GM19438 (cell line): ENCODE measurements around the gene LRIG1.

Source experiments
- ATAC-seq: cut with Tn5 transposase; IDR thresholded peaks from one replicate; pipeline ENCODE4 v1.9.1; 2021; ENCODE audit warnings: low read depth; ENCODE audit not compliant: unreplicated experiment

The LRIG1 gene

DNA sequence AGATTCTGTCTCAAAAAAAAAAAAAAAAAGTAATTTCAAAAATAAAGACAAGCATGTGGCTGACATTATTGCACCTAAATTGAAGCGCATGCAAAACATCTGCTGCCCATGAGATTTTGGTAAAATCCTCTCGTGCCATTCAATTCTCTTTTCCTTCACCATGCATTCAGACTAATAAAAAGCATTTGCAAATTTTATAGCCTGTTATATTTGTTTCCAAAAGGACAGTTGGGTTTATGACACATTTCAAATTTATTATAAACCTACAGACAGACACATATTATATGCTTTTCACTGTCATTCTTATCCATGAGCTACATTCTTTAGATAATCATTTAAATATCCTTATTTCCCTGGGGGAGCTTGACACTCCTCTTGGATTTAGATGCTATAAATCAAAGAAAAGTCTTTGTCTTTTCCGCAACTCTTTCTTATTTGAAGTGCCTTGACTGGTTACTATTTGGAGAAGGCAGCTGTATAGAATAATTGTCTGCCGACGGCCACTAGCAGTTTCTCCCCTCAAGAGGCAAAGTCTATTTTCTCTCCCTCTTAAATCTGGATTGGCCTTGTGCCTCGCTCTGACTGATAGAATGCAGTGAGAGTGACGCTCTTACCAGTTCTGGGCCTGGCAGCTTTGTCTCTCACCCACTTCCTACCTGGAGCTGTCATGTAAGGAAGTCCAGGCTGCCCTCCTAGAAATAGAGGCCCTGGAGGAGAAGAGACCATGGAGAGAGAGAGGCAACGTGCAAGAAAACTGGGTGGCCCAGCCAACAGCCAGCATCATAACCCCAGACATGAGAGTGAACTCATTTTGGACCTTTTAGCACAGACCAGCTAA is 6.8 kb upstream of the LRIG1 start:
- ATAC-seq: no peak

DNA sequence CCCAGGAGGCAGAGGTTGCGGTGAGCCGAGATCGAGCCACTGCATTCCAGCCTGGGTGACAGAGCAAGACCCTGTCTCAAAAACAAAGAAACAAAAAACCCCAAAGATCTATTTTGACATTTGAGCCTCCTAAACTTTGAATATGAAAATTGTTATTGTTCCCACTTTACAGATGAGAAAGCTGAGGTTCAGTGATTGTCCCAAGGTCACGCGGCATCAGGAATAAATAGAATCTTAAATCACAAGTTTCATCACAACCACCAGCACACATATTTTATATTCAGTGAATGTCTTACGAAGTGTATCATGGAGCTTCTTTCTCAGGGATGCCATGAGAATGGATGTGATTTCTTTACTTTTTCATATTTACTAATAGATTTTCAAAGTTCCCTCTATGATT is 5.3 kb upstream of the LRIG1 start:
- no peak for ATAC-seq

DNA sequence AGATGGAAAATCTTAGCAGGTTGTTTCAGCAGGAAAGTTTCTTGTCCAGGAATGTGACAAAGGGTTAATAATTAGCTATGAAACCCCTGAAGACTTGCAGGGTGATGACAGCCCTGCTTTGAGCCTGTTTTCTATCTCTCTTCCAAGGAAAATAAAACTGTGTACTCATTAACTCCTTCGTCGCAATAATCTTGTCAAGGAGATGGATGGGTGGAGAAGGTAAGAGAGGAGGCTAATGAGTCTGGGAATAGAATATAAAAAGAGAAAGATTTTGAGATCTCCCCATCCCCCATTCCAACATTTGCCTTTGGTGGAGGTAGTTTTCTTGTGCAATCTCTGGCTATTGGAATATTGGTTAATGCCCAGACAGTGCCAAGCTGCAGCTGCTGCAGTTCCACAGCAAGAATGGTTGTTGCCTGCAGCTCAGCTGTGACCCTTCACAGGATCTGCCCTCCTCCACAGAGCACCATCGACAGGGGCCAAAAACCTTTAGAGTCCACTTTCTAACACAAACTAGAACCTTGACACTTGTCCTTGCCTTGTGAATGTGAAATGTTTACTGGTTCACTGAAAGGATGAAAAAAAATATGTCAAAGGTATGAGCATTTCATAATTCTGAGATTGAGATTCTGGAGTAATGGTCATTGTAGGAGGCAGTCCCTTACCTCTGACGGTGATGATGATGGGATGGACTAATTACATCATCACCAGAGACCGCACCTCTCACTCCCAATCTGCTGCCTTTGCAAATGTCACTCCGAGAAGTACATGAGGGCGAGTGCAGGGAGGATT is 4.2 kb upstream of the LRIG1 start:
- no peak for ATAC-seq

- ATAC-seq: no peak
These were observed 2.2 kb upstream of the LRIG1 start for GRCh38 chr3:66502981-66503380.

GRCh38 chr3:66502245-66502874 is 1.5 kb upstream of the LRIG1 start:
- no peak for ATAC-seq

GRCh38 chr3:66501483-66502244 is 842 bp upstream of the LRIG1 start:
- no peak for ATAC-seq

DNA sequence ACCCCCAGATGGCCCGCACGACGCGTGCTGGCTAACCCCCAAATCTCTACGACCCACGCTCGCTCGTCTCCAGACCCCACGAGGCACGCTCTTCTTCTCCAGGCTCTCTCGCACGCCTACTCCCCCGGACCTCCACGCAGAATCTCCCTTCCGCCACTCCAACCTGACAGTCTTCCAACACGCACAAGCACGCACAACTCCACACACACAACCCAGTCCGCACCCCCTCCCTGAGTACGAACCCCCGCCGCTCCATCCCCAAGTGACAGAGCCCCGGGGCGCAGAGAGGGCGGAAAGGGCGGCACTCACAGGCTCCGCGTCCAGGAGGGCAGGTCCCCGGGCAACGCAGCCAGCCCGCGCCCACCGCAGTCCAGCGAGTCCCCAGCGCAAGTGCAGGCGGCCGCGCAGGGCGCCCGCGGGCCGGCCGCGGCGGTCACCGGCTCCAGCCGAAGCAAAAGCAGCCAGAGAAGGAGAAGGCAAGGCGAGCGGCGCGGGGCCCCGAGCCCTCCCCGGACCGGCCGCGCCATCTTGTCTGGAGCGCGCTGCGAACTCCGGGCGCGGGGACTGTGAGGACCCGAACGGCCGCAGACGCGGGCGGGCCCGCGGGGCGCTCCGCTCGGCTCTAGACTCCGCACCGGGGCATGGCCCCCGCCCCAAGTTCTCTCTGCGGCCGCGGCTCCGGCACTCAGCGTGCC is 794 bp downstream of the LRIG1 start:
- ATAC-seq: peak; percentile 15

DNA sequence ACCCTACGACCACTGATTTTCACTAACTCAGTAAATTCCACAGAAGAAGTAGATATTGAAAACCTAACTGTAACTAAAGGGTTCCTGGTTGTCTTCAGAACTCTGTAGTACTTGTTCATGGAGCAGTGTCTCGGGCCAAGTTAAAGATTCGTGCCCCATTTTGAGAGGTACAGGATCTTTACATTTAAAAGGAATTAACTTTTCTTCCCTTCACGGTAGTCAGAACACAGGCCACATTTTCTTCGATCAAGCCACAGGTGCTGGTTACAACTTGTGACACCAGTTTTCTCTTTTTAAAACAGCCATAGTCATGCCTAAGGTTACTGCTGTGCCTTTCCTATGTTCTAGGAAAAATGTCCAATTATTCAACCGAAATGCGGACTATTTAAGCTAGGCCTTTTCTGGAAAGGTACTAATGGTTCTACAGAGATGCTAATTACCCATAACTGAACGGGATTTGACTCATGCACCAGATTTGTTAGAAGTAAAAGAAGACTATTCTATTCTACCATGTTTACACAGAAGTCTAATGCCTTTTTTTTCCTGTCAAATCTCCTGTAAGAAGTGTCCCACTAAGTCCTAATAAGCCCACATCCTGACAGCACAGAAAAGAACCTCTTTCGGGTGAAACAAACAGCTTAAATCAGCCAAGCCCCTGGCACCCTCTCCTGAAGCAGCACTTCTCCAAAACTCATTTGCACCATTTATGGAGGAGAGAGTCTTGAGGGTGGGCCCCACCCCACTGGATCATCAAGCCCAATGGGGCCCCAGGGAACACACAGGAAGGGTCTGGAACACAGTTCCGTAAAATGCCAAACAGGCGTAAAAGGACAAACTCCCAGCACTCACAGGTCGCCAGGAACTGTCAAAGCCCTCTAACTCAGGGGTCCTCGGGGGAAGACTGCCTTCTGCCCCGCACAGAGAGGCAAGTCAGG is 1.9 kb downstream of the LRIG1 start:
- ATAC-seq: no peak

DNA sequence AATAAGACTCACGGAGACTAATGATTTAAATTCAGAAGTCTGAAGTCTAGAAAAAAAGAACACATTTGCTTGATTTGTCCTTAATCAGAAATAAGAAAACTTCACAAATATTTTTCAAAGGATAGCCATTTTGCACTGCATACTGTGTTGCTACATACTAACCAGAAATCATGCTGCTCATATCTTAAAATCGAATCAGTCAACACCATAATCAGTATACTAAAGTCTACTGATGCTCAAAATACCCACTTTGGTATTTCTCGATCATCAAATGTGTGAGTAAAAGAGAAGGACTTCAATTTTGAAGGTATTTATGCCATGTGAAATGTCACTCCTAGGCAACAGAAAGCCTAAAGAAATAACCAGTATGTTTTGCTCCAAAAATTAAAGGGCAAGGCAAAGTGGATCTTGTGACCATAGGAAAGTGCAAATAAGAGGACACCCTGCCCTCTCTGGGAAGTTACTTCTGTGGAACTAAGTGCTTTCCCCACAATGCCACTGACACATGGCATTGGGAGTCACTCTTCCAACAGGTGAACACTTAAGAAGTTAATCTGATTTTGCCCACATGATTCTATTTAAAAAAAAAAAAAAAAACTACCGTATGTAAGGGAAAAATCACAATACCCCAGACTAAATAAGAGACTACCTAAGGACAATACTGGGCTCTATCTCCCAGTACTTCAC is 2.7 kb downstream of the LRIG1 start:
- ATAC-seq: no peak

GRCh38 chr3:66497288-66497984 is 3.4 kb downstream of the LRIG1 start:
- ATAC-seq: no peak

- no peak for ATAC-seq
These were observed 4.1 kb downstream of the LRIG1 start for GRCh38 chr3:66496746-66497145.

- ATAC-seq: no peak
These were observed 4.5 kb downstream of the LRIG1 start for GRCh38 chr3:66496301-66496700.

DNA sequence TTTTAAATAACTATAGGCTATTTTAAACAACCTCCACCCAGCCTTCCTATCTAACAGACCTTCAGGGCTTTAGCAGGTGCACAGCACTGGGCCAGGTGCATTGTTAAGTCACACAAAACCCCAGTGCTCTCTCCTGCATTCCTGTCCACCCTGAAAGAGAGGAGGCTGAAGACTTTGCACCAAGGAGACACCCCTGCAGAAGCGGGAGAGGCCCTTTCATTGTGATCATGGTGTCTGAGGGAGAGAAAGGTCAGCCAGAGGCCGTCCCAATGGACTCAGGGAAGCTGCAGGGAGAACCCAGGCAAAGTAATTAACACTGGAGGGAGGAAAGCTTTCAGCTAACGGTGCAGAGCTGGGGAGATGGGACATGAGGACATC is 5.2 kb downstream of the LRIG1 start:
- ATAC-seq: no peak

- no peak for ATAC-seq
These were observed 5.7 kb downstream of the LRIG1 start for GRCh38 chr3:66494959-66495667.

GRCh38 chr3:66493458-66494099 is 7.2 kb downstream of the LRIG1 start:
- ATAC-seq: no peak

GRCh38 chr3:66492672-66493071 is 8.2 kb downstream of the LRIG1 start:
- no peak for ATAC-seq

DNA sequence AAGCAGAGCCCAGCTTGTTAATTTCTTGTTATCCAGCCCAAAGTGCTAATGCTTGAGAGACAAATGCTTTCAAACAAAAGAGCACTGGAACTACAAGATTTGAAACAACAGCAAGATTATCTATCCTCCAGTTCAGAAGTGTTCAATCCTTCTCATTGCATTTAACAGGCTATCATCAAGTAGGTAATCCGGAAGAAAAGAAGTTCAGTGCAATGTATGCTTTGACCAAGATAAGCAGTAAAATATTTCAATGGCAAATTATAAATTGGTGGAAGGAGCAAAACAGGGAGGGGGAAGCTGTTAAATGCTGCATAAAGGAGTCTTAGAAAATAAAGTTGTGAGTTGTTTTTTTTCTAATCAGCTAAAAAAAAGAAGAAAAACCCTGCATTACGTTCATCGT is 8.8 kb downstream of the LRIG1 start:
- ATAC-seq: no peak
